GOT3 (cell line): ENCODE data around the gene ISG20L2.
"Not testable (repeated sequence)": the region's sequence is repeated elsewhere in the genome, so short reads cannot be mapped to it uniquely, and the experiment has no call there.

Experiments
- DNase-seq: peaks from one replicate; lab custom pipeline; 2025; ENCODE audit warnings: mixed read lengths; lab: John Stamatoyannopoulos, UW

ISG20L2 gene

GRCh38 chr1:156728599-156729462, at the start of gene ISG20L2:
Gene ISG20L2 (minus strand): TSS chr1:156728766. CDS start chr1:156727652, 1,114 bp downstream.
- DNase-seq, result peak; percentile 79

GRCh38 chr1:156777573-156777972, 49.0 kb upstream of the ISG20L2 start:
- no peak for DNase-seq

GRCh38 chr1:156776942-156777341, 48.4 kb upstream of the ISG20L2 start:
- DNase-seq, result no peak

GRCh38 chr1:156775799-156776198, 47.2 kb upstream of the ISG20L2 start:
- DNase-seq, result no peak

- no peak for DNase-seq
Observed at GRCh38 chr1:156773607-156774006, 45.0 kb upstream of the ISG20L2 start.

GRCh38 chr1:156772728-156773497, 44.3 kb upstream of the ISG20L2 start:
- no peak for DNase-seq

GRCh38 chr1:156772222-156772621, 43.7 kb upstream of the ISG20L2 start:
- no peak for DNase-seq

- DNase-seq, result no peak
Observed at GRCh38 chr1:156768610-156769295, 40.2 kb upstream of the ISG20L2 start.

- DNase-seq, result no peak
Observed at GRCh38 chr1:156767879-156768604, 39.5 kb upstream of the ISG20L2 start.

GRCh38 chr1:156767101-156767878, 38.7 kb upstream of the ISG20L2 start, which contains the start of gene PRCC:
Gene PRCC (plus strand): TSS chr1:156767535. CDS start chr1:156767772, 237 bp downstream.
- DNase-seq, result peak; percentile 90

- no peak for DNase-seq
Observed at GRCh38 chr1:156766298-156767100, 37.9 kb upstream of the ISG20L2 start.

- DNase-seq, result no peak
Observed at GRCh38 chr1:156765666-156766065, 37.1 kb upstream of the ISG20L2 start.

- not testable (repeated sequence) for DNase-seq
Observed at GRCh38 chr1:156765136-156765535, 36.6 kb upstream of the ISG20L2 start.

GRCh38 chr1:156760796-156761104, 32.2 kb upstream of the ISG20L2 start:
- no peak for DNase-seq

GRCh38 chr1:156760092-156760795, 31.7 kb upstream of the ISG20L2 start:
- no peak for DNase-seq

GRCh38 chr1:156757572-156758253, 29.1 kb upstream of the ISG20L2 start:
- DNase-seq, result not testable (repeated sequence)

- no peak for DNase-seq
Observed at GRCh38 chr1:156756355-156756754, 27.8 kb upstream of the ISG20L2 start.

GRCh38 chr1:156755527-156755950, 27.0 kb upstream of the ISG20L2 start:
- no peak for DNase-seq

GRCh38 chr1:156754219-156754618, 25.7 kb upstream of the ISG20L2 start:
- no peak for DNase-seq
